HG03139 (cell line): ENCODE measurements around the gene SEMA5B.

Experiments
- ATAC-seq: cut with Tn5 transposase; IDR thresholded peaks from one replicate; pipeline ENCODE4 v1.9.1; 2021; ENCODE audit not compliant: unreplicated experiment

SEMA5B gene

DNA sequence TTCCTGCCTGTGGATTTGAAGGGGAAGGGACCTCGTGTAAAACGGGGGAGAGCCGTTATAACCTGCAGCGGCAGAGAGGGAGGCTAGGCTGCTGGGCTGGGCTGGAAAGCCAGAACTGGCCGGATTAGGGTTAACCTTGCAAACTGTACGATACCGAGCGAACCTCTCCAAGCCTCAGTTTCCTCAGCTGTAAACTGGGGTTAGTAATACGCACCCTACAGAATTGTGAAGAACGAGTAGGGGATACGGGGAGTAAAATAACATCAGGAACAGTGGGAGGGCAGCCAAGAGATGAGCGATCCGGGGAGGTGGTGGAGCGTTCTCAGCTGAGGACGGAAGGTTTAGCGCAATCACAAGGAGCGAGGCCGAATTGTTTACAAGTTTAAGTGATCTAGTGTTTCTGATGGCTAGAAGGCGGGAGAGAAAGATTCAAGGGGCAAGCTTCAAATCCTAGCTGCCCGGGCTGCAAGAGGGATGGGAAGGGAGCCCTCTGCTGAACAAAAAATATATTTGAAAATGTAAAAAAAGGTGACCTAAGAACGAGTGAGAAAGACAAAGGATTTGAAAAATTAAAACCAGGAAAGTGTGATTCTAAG, 768 bp upstream of the SEMA5B start:
- ATAC-seq: no peak

DNA sequence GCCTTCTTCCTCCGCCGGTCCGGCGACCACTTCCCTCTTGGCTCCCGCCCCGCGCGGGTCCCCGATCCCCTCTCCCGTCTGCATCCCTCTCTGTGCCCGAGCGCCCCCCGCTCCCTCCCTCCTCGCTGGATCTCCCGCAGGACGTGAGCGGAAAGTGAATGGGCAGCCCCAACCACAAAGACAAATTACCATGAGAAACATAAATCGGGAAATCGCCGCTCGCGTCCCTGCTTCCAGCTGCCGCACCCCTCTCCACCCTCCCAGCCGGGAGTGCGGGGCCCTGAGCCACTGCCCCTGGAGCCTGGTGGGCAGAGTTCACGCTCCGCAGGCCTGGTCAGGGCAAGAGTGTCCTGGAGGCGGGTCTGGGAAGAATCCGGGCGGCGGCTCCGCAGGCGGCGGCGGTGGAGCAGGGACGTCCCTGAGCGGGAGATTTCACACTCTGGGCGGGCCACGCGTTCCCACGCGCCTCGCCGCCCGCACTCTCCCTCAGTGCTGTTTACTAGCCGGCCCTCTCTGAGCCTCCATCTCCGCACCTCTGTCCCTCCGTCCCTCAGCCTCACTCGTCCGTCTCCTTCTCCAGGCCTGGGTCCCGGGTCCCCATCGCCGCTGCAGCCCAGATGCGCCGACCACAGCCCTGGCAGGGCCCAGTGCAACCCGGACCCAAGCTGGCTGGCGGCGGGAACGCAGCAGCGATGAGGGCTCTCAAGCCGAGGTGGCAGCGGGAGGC, 835 bp downstream of the SEMA5B start:
- no peak for ATAC-seq

DNA sequence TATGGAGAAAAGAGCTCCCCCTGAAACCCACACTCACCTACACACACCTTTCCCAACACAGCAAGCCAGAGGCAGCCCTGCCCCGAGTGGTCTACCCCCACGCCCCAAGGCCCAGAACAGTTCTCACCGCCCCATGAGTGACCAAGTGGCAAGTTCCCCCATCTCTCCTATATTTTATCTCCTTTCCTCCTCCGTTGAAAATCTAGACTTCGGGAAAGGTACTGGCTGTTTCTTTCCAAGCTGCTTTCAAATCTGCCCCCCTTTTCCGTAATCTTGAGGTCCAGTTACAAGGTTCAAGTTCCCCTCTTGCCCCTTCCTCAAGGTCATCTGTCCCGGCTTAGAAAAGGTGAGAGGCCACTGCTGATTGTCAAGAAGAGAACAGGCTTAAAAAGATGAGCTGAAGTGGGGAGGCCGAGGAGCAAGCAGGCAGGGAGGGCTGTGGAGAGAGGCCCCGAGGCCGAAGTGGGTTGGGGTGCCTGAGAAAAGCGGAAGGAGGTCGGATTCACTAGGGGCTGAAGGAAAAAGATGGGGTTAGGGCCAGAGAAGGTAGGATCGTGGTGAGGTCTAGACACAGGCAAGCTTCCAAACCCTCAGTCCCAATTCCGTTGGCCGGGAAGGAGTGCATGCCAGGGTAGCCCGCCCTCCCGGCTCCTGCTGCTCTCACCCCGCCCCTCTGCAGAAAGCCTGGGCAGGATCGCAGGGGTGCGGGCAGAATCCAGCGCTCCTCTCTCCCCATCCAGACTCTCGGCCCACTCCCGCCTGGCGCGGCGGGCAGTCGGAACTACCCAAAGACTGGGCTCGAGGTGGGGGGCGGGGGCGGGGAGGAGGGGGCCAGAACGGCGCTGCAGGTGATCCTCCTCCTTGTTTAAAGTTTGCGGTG, 1.7 kb downstream of the SEMA5B start:
- ATAC-seq: no peak

DNA sequence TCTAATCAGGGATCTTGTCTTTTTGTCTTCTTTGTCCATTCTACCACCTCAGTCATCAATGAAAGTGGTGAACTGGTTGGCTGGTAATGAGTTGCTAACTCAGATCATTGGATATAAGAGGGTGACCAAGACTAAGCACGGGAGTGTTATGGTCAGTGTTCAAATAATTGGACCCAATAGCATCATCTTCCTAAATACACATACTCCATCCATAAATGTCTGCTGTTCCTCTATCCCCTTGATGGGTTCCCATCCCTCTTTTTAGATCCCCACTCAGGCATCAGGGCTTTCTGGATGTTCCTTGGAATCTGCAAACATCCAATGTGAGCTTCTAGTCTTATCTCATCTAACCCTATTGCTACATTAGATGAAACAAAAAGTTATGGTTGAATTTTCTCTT, 3.5 kb downstream of the SEMA5B start:
- no peak for ATAC-seq

DNA sequence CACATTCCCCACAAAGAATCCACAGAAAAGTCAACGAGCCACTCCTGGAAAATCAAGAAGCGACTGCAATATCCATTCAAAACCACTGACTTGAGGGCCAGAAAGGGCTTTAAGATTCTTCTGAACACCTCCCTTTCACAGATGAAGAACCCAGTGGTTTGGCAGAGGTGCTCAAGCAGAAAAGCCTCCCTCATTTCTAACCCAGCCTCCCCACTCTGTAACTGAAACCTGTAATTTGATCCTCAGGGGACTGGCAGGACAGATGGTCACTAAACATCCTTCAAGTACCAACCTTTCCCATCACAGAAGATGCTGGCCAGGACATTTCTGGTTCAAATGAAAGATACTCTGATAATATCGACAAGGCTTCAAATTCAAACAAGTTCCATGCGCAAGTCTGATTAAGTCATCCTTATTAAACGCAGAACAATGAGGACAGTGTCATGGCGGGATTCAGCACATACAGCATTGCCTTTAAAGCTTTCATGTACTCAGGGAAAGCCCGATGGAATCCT, 5.5 kb downstream of the SEMA5B start:
- ATAC-seq: no peak

DNA sequence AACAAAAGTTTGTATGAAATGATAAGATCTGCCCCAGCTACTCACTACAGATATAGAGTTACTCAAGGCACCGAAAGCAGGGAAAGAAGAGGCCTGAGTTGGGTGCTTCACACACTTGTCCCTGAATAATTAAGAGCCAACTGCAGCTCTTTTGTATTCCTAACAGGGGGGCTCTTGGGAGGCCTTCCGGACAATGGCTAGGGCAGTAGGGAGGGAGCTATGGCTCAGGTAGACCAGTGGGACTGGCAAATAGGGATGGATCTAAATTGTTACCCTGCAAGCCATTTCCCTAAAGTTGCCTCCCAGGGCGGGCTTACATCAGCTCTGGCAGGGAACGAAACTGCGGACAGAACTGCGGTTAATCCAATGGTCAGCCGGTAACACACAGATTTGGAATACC, 6.2 kb downstream of the SEMA5B start:
- ATAC-seq: no peak

DNA sequence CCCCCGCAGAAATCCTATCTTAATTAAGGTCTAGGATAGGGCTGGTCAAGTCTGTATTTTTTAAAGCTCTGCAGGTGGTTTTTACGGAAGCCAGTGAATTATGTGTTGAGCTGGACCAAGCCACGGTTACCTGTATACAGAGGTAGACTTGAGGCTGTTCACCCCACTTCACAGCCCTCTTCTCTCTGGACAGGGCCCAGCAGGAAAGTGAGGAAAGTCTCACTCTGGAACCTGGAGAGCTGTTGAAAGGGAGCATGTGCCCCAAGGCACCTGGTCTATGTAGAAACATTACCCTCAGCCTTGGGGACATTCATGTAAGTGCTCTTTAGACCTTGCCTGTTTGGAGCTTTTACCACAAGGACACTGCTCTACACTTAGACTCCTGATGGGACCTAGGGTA, 6.9 kb downstream of the SEMA5B start:
- ATAC-seq: no peak

DNA sequence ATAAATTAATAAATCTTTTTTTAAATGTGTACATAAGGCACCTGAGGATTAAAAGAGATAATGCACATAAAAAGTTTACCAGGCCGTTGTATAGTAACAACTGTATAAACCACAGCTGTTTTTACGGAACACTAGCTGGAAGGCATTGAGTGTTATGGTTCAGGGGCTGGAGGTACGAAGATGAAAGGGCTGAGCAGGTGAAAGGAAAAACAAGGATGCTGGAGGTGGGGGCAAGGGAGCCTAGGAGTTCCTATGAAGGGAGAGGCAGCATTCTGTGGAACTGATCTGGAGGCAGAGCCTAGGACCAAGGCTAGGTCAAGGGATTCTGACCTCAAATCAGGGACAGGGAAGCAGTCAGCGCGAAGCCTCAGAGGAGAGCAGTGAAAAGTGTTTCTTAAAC, 8.0 kb downstream of the SEMA5B start:
- no peak for ATAC-seq

DNA sequence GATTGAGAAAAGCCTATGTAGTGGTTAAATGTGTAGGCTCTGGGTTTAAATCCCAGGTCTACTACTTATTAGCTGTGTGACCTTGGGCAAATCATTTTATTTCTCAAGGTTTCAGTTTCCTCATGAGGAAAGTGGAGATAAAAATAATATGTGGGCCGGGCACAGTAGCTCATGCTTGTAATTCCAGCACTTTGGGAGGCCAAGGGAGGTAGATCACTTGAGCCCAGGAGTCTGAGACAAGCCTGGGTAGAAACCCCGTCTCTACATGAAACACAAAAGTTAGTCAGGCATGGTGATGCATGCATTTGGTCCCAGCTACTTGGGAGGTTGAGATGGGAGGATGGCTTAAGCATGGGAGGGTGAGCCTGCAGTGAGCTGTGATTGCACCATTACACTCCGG, 8.4 kb downstream of the SEMA5B start:
- no peak for ATAC-seq

DNA sequence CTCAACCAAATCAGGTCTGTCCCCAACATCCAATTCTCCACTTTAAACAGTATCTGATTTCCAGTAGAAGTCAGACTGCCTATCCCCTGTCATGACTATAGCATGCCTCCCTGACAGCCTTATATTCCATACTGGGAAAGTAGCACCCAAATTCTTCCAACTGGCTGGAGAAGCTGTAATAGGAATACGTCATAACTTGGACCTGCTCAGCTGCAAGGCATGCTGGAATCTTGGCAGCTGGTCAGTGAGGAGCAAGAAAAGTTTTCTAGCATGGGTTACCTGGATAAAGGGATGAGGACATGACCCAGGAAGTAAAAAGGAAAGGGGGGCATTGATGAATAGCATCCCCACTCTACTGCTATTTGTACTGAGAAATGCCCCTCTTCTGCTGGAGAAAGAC, 8.9 kb downstream of the SEMA5B start:
- ATAC-seq: no peak

DNA sequence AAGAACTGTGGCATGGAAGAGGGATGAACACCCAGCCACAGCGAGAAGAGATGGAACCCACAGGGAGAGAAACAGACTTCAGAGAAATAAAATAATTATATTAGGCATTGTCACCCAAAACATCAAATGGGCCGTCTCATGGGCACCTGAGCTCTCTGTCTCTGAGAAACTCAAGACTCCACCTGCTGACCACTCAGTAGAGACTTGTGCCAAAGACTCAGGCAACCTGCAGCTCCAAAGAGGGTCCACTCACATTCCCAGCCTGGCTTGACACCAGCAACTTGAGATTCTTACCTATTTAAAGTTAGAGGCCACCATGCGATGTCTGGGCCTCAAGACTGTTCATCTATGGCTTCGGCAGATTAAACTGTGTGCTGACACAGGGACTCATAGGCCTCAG, 12.0 kb downstream of the SEMA5B start:
- ATAC-seq: no peak

DNA sequence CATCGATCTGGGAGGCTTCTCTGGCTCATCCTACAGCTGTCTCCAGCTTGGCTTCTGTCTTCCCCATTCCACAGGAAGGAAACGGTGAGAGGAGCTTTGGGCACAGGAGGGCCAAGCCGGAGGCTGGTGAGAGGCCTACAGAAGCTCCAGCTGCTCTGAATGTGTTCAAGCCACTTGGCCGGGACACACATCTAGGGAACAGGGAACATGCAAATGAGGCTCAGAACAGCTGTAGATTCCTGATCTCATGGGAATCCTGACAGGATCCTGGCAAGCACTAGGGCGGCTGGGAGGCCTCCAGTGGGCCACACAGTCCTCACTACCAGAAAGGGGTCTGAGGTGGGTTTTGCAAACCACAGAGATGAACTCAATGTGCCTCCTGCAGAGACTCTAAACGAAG, 13.7 kb downstream of the SEMA5B start:
- no peak for ATAC-seq

DNA sequence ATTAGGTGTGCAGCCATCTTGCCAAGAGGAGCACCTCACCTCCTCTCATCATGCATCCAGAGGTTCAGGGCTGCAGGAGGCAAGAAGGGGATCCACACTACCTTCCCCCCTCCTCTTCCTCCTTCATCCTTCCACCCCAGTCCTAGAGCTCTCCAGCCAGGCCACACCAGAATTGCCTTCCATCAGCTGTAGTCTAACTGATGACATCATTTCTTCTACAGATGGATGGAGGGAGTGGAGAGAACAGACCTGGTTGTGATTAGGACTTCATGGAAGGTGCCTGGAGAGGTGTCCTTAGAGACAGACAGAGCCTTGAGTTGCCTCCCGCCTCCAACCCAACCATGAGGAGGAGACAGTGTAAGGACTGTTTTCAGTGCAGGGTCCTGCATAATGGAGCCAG, 14.9 kb downstream of the SEMA5B start:
- ATAC-seq: no peak

DNA sequence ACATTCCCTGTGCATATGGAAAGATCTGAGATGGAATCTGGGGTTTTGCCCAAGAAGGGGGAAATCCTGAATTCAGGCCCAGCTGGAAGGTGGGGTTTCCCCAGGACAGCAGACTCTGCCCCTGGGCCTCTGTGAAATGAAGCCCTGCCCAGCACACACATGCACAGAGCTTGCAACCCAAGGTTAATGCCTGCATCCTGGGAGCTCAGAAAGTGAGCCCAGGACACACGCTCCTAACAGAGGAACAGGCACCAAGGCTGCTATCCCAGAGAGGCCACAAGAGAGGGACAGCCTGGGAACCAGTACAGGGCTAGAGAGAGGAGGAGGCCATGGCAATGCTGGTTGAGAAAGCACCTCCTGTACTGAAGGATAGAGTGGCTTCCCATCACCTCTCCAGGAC, 16.1 kb downstream of the SEMA5B start:
- ATAC-seq: no peak

DNA sequence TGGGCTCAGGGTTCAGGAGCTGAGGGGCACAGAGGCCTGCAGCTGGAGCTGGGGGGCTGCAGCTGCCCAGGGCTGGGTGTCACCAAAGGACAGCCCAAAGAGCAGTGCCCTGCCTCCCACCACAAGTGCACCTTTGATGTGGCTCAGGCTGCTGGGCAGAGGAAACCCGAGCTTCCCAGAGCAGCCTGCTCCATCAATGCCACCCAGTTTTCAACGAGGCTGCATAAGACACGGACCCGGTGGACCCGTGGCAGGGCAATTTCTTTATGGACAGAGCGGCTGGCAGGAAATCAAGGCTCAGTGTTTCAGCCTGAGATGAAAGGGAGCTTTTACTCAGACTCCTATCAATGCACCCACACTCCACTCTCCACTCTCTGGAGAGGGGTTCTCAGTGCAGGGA, 18.7 kb downstream of the SEMA5B start:
- ATAC-seq: no peak

DNA sequence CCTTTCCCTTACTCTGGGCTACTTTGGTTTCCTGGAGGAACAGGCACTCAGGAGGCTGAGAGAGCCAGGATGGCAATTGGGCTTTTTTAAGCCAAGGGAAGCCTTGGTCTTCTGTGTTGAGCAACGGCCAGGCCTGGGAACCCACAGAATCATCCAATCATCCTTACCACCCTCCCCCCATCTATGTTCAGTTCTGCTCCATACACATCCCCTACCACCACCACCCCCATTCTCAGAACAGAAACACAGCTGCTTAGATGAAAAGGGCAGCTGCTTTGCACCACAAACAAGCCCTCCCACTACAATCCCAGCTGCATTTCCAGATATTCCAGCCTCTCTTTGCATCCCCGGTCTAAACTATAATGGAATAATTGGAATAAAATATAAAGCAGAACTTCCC, 21.0 kb downstream of the SEMA5B start:
- ATAC-seq: no peak

DNA sequence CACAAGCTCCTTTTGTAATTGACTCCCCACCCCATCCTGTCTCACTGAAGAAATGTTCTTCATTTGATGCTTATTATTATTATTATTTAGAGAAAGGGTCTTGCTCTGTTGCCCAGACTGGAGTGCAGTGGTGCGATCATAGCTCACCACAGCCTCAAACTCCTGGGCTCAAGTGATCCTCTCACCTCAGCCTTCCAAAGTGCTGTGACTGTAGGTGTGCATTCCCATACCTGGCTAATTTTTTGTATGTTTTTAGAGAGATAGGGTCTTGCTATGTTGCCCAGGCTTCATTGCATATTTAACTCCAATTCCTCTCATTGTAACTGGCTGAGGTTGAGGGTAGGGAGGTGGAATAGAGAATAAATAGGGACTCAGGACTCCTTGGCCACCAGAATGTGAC, 22.3 kb downstream of the SEMA5B start:
- ATAC-seq: no peak

DNA sequence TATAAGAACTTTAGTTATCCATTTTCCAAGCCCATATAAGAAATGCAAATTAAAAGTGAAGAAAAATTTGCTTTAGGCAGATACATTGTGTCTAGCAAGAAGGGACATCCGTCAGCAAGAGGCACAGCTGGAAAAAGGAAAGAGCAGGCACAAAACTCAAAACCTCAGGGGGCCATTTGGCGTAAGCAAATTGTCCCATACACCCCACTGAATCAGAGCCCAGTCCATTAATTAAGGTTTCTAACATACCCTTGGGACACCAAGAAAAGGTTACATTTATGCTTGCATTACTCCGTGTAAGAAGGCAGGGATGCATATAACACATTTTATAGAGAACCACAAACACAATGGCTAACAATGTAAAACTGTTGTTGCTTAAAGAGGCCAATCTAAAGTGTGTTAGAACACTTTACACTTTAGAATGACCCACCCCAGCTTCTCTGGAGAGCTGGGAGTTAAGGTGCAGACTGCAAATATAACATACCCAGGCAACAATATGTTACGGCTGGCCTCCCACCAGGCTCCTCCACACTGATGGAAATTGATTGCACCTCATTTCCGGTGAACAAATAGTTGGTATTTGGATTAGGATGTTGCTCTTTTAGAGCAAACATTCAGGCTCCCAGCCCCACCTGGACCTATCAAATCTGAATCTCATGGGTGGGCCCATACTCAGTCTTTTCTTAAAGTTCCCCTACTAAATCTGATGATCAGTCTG, 23.2 kb downstream of the SEMA5B start:
- ATAC-seq: no peak

DNA sequence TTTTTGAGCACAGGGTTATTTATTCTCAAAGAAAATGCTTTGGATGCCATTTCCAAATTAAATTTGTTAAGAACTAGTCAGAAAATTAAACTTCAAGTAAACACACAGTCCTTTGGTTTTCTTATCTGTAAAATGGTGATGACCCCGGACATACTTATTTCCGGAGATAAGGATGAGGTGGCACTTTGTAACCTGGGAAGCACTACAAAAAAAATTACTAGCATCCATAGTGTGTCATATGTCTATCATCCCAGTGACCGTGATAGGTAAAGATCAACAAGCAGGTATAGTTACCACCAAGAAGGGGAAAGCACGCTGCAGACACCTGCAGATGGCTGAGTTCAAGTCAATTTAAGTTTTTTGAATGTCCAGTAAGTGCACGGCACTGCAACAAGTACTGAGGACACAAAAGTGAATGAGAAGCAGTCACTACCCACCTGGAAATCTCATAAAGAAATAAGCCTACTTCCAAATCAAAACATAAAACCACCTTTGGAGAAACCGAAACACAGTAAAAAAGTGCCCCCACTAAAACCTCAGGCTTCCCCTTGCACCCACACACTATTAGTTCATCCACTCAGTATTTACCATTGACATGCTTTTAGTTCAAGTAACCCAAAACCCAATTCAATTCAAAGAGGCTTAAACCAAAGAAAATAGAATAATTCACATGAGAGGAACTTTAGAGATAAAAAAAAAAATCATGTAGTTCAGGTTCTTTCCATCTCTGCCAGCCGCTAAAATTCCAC, 24.6 kb downstream of the SEMA5B start:
- no peak for ATAC-seq

DNA sequence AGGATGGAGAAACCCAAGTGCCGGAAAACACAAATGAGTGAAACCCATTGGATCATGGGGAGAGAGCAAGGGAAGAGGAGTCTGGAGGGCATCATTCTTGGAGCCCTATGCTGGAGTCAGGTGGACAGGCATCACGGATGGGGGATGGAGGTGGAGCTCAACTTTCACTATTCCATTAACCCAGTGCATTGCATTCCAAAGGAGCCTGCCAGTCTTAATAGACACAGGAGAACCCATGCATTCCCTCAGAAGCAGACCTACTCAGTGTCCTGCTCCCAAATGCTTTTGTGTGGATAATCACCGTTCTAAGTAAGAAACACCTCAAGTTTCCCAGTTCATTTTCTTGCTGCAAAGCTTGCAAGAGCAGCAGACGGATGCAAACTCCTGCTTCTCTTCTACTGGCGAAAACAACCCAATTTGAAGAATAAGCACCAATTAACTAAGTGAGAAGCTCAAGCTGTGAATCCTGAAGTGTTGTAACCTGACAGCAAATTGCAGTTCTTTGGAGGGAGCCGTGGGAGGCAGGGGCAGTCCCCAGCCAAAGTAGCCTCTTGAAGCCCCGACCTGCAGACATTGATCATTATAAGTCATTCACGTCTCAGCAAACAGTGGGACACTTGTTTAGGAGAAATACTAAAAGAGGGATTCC, 25.3 kb downstream of the SEMA5B start:
- ATAC-seq: no peak
